Suprapubic skin (tissue), 4 donors: ENCODE results near the gene CUEDC1.

Experiments
- POLR2A ChIP-seq, 2 donors: fragments of 450-650 bp; IDR thresholded peaks; one replicate each; pipeline ENCODE4 v1.6.1; 2017; ENCODE audit warnings: antibody characterized with exemption in 2 of 2, mild to moderate bottlenecking in 2 of 2, moderate library complexity in 2 of 2
- POLR2AphosphoS5 ChIP-seq, 3 donors: sonication (generic); formaldehyde crosslinking; IDR thresholded peaks; one replicate each; pipeline ENCODE4 v1.6.1; 2017; ENCODE audit warnings: antibody characterized with exemption in 3 of 3
- TF ChIP-seq, protein P1 (sequence below), 2 donors: fragments of 200-600 bp in 1 of 2; fragments of 450-650 bp in 1 of 2; sonication (generic) in 1 of 2; IDR thresholded peaks; one replicate each; pipeline ENCODE4 v1.5.1; 2016 to 2019; ENCODE audit warnings: antibody characterized with exemption in 2 of 2, mild to moderate bottlenecking in 1 of 2, moderate library complexity in 1 of 2

- TF ChIP-seq, protein P1, sequence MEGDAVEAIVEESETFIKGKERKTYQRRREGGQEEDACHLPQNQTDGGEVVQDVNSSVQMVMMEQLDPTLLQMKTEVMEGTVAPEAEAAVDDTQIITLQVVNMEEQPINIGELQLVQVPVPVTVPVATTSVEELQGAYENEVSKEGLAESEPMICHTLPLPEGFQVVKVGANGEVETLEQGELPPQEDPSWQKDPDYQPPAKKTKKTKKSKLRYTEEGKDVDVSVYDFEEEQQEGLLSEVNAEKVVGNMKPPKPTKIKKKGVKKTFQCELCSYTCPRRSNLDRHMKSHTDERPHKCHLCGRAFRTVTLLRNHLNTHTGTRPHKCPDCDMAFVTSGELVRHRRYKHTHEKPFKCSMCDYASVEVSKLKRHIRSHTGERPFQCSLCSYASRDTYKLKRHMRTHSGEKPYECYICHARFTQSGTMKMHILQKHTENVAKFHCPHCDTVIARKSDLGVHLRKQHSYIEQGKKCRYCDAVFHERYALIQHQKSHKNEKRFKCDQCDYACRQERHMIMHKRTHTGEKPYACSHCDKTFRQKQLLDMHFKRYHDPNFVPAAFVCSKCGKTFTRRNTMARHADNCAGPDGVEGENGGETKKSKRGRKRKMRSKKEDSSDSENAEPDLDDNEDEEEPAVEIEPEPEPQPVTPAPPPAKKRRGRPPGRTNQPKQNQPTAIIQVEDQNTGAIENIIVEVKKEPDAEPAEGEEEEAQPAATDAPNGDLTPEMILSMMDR (IDR thresholded peaks at IDR 0.05): no peak
- no peak for TF ChIP-seq POLR2AphosphoS5 (IDR thresholded peaks at IDR 0.05)
- TF ChIP-seq POLR2A (IDR thresholded peaks at IDR 0.05): no peak
Observed at GRCh38 chr17:57895382-57896060, 59.7 kb downstream of the CUEDC1 start.
